NCI-H1417 (cell line): ENCODE data around the gene CRMP1.

ENCODE experiments used
- DNase-seq, 3 experiments: peaks; one replicate each; lab custom pipeline; 2025; lab: John Stamatoyannopoulos, UW

CRMP1 gene

DNA sequence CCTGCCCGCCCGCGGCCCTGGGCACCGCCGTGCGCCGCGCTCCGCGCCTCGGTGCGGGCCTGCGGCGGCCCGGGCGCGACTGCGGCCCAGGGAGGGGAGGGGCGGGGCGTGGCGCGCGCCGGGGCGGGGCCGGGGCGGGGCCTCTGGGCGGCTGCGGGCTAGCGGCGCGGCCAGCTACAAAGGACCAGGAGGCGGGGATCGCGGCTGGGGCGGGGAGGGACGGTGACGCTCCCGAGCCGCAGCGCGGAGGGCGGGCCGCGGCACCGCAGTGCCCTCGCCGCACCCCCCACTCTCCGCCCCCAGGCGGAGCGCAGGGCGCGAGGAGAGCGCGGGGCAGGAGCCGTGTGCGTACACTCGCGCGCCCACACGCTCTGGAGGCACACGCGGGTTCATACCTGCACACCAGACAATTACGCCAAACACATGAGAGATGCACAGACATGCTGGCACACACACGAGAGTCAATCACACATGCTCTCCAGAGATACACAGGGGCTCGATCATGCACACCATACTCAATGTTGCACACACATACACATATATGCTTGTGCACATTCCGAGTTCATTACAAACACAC is at the start of gene CRMP1:
CRMP1 (minus strand) TSS at position 83 of the 577 bp plus-strand sequence. CDS start 117 bp downstream, outside the sequence.
- peak; percentile 85 to 88 (median 85) for DNase-seq

DNA sequence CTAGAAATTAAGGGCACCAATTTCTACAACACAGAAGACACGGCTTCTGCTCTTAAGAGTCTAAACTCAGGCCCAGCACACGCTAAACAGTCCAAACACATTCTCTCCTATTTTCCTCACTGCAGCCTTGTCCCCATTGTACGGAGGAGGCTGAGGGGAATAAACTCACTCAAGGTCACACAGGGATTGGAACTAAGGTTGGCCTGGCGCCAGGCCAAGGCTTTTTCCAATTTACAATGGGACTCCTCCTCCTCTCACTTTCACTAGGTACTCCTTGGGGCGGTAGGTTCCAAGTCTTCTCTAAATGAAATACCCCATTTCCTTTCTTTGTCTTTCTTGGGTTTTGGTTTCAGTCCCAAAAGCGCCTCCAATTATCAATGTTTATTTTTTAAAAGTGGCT is 48.7 kb upstream of the CRMP1 start:
- DNase-seq, result no peak

- peak; percentile 32 to 86 (median 56) for DNase-seq
Observed at GRCh38 chr4:5940470-5941203, 47.8 kb upstream of the CRMP1 start.

DNA sequence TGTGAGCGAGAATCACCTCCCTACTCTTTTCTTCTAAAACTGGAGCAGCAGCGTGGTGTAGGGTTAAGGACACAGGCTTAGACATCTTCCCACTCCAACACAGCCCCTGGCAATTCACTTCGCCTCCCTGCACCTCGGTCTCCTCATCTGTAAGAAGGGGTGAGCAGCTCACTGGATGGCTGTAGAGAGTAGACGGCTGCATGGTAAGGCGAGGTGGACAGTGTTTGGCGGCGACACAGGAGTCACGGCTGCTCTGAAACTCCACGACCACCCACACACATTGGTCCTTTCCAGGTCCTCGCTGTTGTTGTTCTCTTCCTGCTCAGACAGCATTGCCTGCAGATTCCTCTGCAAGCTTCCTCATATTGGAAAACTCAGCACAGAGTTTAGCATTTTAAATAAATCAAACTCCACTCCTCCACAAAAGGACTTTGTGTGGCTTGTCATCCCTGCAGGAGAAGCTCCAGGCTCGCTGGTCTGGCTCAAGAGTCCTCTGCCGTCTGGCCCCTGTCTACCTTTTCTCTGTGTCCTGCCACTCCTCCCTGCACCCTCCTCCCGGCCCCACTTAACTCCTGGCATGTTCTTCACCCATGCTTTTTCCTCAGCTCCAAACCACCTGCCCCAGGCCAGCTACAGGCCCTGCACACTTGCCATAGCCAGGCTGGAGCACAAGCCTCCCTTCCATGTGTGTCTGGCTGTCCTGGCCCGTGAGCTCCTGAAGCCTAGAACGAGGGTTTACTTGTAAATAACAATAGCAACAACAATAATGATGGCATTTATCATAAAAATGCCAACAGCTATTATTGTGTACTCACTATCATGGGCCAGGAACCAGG is 41.3 kb upstream of the CRMP1 start:
- no peak for DNase-seq

GRCh38 chr4:5933116-5933515 is 40.2 kb upstream of the CRMP1 start:
- peak; percentile 48 to 90 (median 78) for DNase-seq

GRCh38 chr4:5932035-5932568 is 39.2 kb upstream of the CRMP1 start:
- DNase-seq, result peak; percentile 80 to 96 (median 93)

DNA sequence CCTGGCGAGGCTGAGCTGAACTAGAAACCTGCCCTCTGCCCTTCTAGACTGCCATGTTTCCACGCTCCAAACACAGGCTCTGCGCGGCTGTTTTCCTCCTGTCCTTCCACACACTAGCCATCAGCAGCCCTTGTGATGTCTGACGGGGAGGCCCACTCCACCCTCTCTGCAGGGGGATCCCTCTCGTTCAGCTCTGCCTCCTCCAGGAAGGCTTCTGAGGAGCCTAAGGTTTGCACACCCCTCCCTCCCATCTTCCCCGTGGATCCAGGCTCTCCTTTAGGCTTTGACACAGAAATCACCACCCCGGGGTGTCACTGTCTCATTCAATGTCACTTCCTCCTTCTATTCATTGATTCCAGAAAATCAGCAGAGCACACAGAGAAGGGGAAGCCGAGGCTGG is 38.6 kb upstream of the CRMP1 start:
- no peak for DNase-seq

DNA sequence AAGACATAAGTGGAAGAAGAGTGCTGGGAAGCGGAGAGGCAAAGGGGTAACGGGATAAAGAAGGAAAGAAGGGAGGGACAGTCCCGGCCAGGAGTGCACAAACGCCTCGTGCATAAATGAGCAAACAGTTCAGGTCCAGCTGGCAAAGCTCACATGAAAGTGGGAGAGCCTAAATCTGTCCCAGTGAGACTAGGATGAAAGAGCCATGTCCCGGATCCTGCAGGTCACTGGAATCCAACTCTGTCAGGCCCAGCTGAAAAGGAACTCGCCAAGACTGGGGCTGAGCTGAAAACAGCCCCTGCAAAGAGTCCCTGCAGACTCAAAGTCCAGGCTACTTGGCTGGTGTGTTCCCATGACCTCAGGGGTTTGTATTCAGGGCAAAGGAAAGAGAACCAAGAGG is 38.0 kb upstream of the CRMP1 start:
- no peak for DNase-seq

- DNase-seq, result no peak
Observed at GRCh38 chr4:5930456-5930855, 37.6 kb upstream of the CRMP1 start.

- DNase-seq, result peak in 1 of 3 experiments; percentile 48
Observed at GRCh38 chr4:5928844-5929420, 36.0 kb upstream of the CRMP1 start.

DNA sequence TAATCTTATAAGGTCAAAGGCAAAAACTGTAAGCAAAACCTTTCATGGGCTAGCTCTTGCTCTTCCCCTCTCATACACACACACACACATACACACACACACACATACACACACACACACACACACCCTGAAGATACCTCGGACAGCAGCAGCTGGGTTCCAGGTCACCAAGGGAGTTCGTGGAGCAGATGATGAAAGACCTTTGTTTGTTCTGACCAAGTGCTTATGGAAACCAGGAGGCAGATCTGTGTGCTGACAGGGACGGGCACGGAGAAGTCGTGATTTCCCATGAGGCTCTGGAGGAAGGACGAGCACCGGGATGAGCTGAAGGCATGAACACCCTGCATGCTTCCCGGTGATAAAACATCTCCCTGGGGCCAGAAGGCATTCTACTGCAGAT is 35.4 kb upstream of the CRMP1 start:
- DNase-seq, result peak in 2 of 3 experiments; percentile 29 to 43

DNA sequence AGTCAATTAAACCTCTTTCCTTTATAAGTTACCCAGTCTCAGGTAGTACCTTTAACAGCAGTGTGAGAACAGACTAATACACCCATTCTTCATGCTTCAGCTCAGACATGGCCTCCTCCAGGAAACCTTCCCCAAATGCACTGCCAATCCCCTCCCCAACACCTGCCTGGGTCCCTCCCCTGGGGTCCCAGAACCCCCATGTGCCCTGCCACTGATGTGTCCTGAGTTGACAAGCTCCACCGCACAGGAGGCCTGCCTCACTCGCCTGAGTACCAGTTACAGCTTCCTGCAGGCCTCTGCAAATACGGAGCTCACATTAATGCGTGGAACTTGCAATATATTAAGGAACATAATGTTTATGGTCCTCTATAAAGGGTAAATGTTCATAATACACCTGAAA is 34.9 kb upstream of the CRMP1 start:
- no peak for DNase-seq

GRCh38 chr4:5927116-5927515 is 34.2 kb upstream of the CRMP1 start:
- DNase-seq, result no peak

DNA sequence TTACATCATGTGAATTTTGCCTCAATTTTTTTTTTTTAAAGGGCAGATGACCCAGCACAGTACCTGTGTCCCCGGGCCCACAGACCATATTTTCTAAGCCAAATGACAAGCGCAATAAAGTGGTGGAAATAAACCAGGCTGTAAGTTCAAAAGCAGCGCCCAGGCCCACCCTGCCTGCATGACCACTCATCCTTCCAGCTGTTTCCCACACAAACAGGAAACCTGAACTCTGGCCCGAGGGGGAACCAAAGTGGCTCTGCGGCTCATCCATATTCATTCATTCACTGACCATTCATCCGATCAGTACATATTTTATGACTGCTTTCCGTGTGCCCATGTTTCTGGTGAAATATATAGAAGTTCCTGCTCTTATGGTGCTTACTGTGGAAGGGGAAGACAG is 33.7 kb upstream of the CRMP1 start:
- no peak for DNase-seq

GRCh38 chr4:5925419-5926200 is 32.7 kb upstream of the CRMP1 start:
- DNase-seq, result no peak

DNA sequence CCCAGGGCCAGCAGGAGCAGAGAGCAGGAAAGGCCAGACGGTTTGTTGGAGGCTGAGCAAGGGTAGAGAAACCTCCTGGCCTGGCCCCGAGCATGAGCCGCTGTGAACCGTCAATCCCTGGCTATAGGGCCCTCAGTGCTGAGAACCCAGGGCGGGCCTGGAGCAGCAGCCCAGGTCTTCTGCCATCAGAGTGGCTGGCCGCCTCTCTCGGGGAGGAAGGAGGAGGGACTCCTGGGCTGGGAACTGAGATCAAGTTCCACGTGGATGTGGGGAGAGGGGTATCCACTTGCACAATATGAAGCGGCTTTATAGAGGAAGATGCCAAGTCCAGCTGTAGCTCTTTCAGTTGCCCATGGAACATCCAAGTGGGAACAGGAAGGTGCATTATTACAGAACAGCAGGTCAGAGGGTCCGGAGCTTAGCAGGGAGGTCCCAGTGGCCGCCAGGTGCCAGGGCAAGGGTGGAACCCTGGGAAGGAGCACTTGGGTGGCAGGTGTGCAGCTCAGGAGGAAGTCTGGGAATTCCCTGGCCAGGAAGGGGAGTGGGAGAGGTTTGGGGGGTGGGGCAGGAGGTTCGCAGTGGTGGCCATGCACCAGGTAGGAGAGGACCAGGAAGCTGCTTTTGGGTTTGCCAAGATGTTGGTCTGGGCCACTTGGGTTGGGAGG is 31.7 kb upstream of the CRMP1 start:
- no peak for DNase-seq

DNA sequence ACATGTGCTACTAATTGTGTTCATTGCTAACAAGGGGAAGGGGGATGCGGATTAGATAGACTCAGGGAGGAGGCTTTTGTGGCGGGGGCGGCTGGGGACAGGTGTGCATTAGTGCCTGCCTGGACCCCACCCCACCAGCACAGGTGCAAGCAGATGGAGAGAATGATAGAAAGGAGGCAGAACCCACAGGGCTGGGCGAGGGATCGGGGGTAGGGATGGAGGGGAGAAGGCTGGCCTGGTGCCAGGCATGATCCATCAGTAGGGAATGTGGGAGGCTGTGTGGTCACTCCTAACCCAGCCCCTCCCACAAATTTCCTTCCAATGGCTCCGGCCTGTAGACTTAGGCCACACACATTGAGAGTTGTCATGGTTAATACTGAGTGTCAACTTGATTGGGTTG is 30.5 kb upstream of the CRMP1 start:
- peak in 1 of 3 experiments; percentile 16 for DNase-seq

DNA sequence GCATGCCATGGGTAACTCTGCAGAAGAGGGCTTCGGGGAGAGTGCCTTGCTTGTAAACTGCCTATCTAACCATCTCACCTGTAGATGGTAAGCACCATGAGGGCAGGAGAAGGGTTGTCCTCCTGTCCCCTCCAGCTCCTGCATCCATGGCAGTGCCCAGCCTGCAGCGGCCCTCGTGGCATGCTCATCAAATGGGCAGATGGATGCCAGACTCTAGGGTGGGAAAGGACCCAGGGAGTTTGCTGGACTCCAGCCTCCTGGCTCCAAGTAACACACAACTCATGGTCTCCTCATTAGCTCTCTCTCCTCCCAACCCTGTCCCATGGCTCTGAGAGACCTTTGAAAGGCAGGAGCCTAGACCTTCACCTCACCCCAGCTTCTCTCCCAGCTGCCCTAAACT is 29.7 kb upstream of the CRMP1 start:
- DNase-seq, result no peak

DNA sequence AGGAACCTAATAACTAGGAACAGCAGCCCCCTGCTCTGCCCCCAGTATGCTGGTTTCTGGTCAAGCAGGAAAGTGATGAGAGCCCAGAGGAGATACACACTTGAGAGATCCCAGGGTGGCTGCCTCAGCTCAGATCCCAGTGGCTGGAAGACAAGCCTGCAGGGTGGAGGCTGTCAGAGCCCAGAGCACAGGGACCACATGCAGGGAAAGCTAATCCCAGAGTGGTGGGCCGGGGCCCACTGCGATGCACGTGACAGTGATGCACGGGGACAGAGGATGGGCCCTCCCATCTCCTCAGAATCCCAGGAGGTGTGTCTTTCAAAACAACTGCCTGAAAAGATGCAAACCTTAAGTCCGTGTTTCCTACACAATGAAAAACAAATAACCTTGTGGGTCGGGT is 29.1 kb upstream of the CRMP1 start:
- DNase-seq, result no peak

GRCh38 chr4:5921101-5921980 is 28.5 kb upstream of the CRMP1 start:
- DNase-seq, result peak in 1 of 3 experiments; percentile 21
